Nephron (organoid): ENCODE data around the gene HORMAD2.

Source experiments
- H3K27ac Mint-ChIP-seq, 3 experiments: 2 replicates each; pipeline ENCODE4 v1.8.0; 2020; ENCODE audit warnings: mixed read lengths in 3 of 3, mild to moderate bottlenecking in 2 of 3, moderate library complexity in 1 of 3
- H3K27me3 Mint-ChIP-seq: 2 replicates; pipeline ENCODE4 v1.8.0; 2021; ENCODE audit warnings: low read depth, mild to moderate bottlenecking, moderate library complexity, mixed read lengths
- H3K36me3 Mint-ChIP-seq: 2 replicates; pipeline ENCODE4 v1.8.0; 2020; ENCODE audit warnings: low read depth, mixed read lengths
- H3K4me1 Mint-ChIP-seq: 2 replicates; pipeline ENCODE4 v1.8.0; 2020; ENCODE audit warnings: mixed read lengths
- H3K4me3 Mint-ChIP-seq, 3 experiments: 2 replicates each; pipeline ENCODE4 v1.8.0; 2020; ENCODE audit warnings: mild to moderate bottlenecking in 3 of 3, mixed read lengths in 3 of 3, moderate library complexity in 2 of 3
- H3K9me3 Mint-ChIP-seq: 2 replicates; pipeline ENCODE4 v1.8.0; 2020; ENCODE audit warnings: mixed read lengths
- TF ChIP-seq, protein P1 (sequence below), 3 experiments: fragments of 200-600 bp; sonication (generic); IDR thresholded peaks; one replicate each; pipeline ENCODE4 v1.5.0; 2021; ENCODE audit warnings: antibody characterized with exemption in 3 of 3; ENCODE audit not compliant: unreplicated experiment in 3 of 3

Gene HORMAD2

DNA sequence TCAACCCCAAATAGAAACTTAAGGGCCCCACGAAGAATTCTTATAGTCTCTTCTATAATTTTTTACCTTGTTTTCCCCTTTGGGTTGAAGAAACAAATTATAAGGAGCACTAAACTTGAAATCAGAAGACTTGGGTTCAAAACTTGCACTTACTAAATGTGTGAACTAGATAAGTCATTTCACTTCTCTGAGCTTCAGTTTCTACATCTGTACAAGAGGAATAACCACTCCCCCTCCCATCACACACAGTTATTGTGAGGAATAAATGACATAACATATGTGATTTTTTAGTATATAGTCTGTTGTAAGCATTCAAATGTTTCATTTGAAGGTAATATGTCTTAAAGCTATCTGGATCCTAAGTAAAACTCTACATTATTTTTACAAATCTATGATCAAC is 87.5 kb downstream of the HORMAD2 start:
- Mint-ChIP-seq H3K27ac (no peak overlapping the region), H3K27me3 (no peaks in the 10 kb centered on the region), H3K4me1 (no peaks in the 10 kb centered on the region), H3K36me3 (no peaks in the 10 kb centered on the region), H3K9me3 (no peaks in the 10 kb centered on the region), H3K4me3 (no peak overlapping the region)
- TF ChIP-seq, protein P1, sequence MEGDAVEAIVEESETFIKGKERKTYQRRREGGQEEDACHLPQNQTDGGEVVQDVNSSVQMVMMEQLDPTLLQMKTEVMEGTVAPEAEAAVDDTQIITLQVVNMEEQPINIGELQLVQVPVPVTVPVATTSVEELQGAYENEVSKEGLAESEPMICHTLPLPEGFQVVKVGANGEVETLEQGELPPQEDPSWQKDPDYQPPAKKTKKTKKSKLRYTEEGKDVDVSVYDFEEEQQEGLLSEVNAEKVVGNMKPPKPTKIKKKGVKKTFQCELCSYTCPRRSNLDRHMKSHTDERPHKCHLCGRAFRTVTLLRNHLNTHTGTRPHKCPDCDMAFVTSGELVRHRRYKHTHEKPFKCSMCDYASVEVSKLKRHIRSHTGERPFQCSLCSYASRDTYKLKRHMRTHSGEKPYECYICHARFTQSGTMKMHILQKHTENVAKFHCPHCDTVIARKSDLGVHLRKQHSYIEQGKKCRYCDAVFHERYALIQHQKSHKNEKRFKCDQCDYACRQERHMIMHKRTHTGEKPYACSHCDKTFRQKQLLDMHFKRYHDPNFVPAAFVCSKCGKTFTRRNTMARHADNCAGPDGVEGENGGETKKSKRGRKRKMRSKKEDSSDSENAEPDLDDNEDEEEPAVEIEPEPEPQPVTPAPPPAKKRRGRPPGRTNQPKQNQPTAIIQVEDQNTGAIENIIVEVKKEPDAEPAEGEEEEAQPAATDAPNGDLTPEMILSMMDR (IDR thresholded peaks at IDR 0.05; ENCODE audit: unreplicated experiment in 3 of 3), result no peak

DNA sequence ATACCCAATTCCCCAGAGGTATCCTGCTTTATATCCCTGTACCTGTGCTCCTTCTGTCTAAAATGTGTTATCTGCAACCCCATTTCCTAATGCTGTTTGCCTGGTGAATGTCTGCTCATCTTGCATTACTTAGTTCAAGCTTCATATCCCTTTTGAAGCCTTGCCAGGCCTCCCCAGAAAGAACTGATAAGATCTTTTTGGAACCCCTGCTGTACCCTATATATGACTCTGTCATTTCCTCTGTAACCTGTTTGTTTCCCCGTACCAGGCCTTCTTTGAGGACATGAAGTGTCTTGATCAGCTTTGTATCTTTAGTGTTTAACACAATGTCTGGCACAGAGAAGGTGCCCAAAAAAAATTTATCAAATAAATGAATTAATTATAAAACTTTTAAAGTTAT is 88.7 kb downstream of the HORMAD2 start:
- Mint-ChIP-seq H3K27ac (no peak overlapping the region), H3K27me3 (no peaks in the 10 kb centered on the region), H3K4me3 (no peak overlapping the region), H3K36me3 (no peaks in the 10 kb centered on the region), H3K9me3 (no peaks in the 10 kb centered on the region), H3K4me1 (no peaks in the 10 kb centered on the region)
- TF ChIP-seq, protein P1 (IDR thresholded peaks at IDR 0.05; ENCODE audit: unreplicated experiment in 3 of 3), result no peak

DNA sequence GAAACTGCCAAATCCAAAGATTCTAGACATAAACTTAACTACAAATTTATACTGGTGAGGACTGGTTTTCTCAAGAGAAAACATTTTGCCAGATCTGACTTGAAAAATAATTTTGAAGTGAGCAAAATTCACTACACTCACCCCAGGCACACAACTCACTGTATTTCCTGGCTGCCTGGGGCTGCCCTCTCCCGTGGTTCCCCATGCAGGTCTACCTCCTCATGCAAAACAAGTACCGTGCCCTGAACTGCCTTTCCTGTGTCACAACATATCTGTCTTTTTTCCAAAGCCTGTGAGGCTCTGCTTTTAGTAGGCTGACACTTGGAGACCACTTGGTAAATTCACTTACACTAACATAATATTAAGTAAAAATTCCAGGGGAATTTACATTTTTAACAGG is 89.9 kb downstream of the HORMAD2 start:
- Mint-ChIP-seq H3K27ac (no peak overlapping the region), H3K36me3 (no peaks in the 10 kb centered on the region), H3K9me3 (no peaks in the 10 kb centered on the region), H3K4me1 (no peaks in the 10 kb centered on the region), H3K4me3 (no peak overlapping the region), H3K27me3 (no peaks in the 10 kb centered on the region)
- TF ChIP-seq, protein P1 (IDR thresholded peaks at IDR 0.05; ENCODE audit: unreplicated experiment in 3 of 3), result no peak

DNA sequence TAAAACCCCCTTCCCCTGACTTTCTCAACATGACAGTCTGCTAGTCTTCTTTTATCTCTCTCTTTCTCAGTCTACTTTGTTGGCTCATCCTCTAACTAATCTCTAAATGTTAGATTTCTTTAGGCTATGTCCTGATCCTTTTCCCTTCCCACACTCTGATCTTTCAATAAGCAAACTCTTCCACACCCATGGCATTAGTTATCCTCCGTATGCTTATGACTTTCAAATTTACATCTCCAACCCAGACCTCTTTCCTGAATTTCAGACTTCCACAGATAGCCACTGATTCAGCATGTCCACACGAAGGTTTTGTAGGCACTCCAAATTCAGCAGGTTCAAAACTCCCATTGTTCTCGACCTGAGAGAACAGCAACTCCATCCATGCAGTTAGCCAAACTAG is 90.7 kb downstream of the HORMAD2 start:
- Mint-ChIP-seq H3K36me3 (no peaks in the 10 kb centered on the region), H3K9me3 (no peaks in the 10 kb centered on the region)

DNA sequence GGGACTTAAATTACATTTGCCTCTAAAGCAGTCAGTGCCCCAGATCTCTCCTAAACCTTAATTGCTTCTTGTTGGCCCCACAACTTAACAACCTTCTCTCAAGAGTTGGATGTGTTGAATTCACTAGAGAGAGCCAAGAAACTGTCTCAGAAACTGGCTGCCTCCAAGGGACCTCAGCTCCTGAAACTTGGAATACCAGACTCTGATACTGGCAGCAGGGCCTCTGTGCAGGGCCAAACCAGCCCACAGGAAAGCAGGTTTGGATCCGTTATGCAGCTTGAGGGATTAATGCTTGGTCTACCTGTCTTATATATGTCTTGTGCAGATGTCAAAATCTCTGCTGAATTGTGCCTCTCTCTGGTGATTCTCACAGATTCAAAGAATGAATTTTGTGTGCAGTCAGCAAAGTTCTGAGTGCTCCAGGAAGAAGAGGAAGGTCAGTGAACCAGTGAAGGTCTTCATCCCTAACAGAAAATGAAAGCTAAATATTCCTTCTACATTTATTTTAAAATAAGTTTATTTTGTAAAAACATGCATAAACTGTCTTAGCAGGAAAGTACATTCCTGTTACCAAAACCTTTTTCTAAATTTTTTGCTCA is 95.5 kb downstream of the HORMAD2 start:
- Mint-ChIP-seq H3K36me3 (no peaks in the 10 kb centered on the region), H3K27ac (peak overlapping the region; percentile 3 to 40 (median 6)), H3K9me3 (no peaks in the 10 kb centered on the region), H3K4me1 (peaks cover 9% of the 10 kb centered on the region), H3K4me3 (no peak overlapping the region), H3K27me3 (no peaks in the 10 kb centered on the region)
- TF ChIP-seq, protein P1 (IDR thresholded peaks at IDR 0.05; ENCODE audit: unreplicated experiment in 3 of 3), result no peak

More for the DNA sequence above, 90.7 kb downstream of the HORMAD2 start:
- TF ChIP-seq, protein P1 (IDR thresholded peaks at IDR 0.05; ENCODE audit: unreplicated experiment in 3 of 3), result no peak
- H3K27me3 Mint-ChIP-seq, result no peaks in the 10 kb centered on the region
- H3K4me3 Mint-ChIP-seq, result no peak overlapping the region
- peaks cover 8% of the 10 kb centered on the region for H3K4me1 Mint-ChIP-seq
- H3K27ac Mint-ChIP-seq, result no peak overlapping the region

DNA sequence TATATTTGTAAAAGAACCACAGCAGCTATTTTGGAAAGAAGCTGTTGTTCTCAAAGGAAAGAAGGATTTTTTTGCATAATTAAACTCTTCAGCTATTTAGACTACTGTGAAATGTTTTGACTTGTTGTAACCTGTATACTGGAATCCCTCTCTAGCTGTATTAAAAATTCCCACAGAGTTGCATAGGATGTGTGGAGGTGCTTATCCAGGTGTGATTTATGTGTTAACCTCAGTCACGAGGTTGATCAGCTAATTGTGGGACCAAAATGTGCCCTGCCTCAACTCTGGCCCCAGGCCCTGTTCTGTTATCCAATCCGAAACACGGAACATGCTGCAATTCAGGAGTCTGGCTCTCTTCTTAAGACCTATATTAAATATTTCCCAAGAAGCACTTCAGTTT is 96.2 kb downstream of the HORMAD2 start:
- H3K4me1 Mint-ChIP-seq, result peaks cover 9% of the 10 kb centered on the region
- H3K36me3 Mint-ChIP-seq, result no peaks in the 10 kb centered on the region
- no peak overlapping the region for H3K4me3 Mint-ChIP-seq
- TF ChIP-seq, protein P1 (IDR thresholded peaks at IDR 0.05; ENCODE audit: unreplicated experiment in 3 of 3), result no peak
- no peak overlapping the region for H3K27ac Mint-ChIP-seq
- H3K27me3 Mint-ChIP-seq, result no peaks in the 10 kb centered on the region
- H3K9me3 Mint-ChIP-seq, result no peaks in the 10 kb centered on the region
